Neuron (in vitro differentiated cells): Measurements from ENCODE around the gene TMPRSS15.

ENCODE experiments used
- H2AFZ ChIP-seq: one replicate; pipeline ENCODE4 v1.6.1; 2013; ENCODE audit warnings: low read depth, mild to moderate bottlenecking, inconsistent platforms, low read length, moderate library complexity
- H3K27me3 ChIP-seq: one replicate; pipeline ENCODE4 v1.6.1; 2013; ENCODE audit warnings: low read length; ENCODE audit not compliant: insufficient read depth
- H3K36me3 ChIP-seq: one replicate; pipeline ENCODE4 v1.6.1; 2013; ENCODE audit warnings: low read length; ENCODE audit not compliant: insufficient read depth
- H3K4me1 ChIP-seq: one replicate; pipeline ENCODE4 v1.6.1; 2013; ENCODE audit warnings: low read length; ENCODE audit not compliant: insufficient read depth
- H3K4me3 ChIP-seq: 2 replicates; pipeline ENCODE4 v1.5.1; 2013; ENCODE audit warnings: mild to moderate bottlenecking, low read length, moderate library complexity
- H3K9me3 ChIP-seq: one replicate; pipeline ENCODE4 v1.6.1; 2013; ENCODE audit warnings: low read length

Gene TMPRSS15

DNA sequence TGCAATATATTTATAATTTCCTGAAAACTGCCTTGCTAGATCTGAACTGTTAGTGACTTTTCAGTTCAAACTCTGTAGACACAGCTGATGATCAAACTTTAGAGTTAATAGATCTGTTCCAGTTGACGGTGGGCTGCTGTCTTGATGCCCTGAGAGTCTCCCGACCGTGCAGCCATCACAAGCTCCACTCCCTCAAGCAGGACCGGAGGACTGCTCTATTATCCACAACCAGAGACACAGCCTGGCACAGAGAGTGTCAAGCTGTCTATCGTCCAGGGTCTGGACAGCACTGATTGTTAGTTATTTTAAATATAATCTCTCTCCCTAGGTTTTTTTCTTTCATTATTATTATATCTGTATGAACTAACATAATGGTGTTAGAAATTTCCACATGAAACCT, 150.9 kb downstream of the TMPRSS15 start:
- H3K36me3 ChIP-seq, result no peaks in the 10 kb centered on the region
- no peak overlapping the region for H2AFZ ChIP-seq

DNA sequence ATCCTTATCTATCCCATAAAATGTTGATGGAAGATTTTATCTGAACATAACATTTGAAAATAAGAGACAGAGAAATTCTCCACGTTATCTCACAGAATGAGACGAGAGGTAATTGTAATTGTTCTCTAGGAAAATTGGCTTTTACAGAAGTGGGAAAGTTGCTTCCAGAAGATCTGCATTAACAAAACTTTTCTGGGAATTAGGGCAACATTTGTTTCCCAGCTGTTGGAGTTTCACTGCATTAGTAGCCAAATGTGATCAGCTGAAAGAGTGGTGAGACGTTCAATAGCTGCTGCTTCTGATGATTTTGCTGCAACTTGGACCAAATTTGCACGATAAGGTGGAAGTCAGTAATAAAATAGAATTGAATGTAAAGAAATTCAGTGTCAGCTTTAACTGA, 151.3 kb downstream of the TMPRSS15 start:
- Histone ChIP-seq H3K27me3 (no peaks in the 10 kb centered on the region), H3K4me1 (no peaks in the 10 kb centered on the region), H3K4me3 (no peak overlapping the region), H3K36me3 (no peaks in the 10 kb centered on the region), H2AFZ (no peak overlapping the region), H3K9me3 (no peaks in the 10 kb centered on the region)

More for the DNA sequence above, 150.9 kb downstream of the TMPRSS15 start:
- Histone ChIP-seq H3K4me3 (no peak overlapping the region), H3K9me3 (no peaks in the 10 kb centered on the region), H3K27me3 (no peaks in the 10 kb centered on the region), H3K4me1 (no peaks in the 10 kb centered on the region)

- Histone ChIP-seq H2AFZ (no peak overlapping the region), H3K27me3 (peaks cover 6% of the 10 kb centered on the region), H3K4me1 (no peaks in the 10 kb centered on the region), H3K4me3 (no peak overlapping the region), H3K9me3 (no peaks in the 10 kb centered on the region), H3K36me3 (no peaks in the 10 kb centered on the region)
Observed at GRCh38 chr21:18251065-18251464, 152.5 kb downstream of the TMPRSS15 start.

DNA sequence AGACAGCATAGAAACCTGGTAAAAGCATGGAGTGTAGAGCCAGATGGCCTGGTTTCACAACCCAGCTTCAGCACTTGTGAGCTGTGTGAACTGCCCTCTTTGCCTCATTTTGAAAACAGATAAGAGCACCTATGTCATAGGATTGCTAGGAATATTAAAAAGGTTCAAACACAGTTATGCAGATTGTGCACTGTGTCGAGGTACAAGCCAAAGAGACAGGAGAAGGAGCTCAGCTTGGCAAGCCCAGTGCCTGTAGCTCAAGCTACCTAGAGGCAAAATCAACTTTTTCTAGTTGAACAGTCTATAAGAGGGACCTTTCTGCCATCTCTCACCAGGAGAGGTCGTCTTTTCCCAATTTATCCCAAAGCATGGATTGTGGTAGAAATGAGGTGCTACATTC, 153.9 kb downstream of the TMPRSS15 start:
- no peak overlapping the region for H2AFZ ChIP-seq
- H3K4me3 ChIP-seq, result no peak overlapping the region
- H3K27me3 ChIP-seq, result peaks cover 20% of the 10 kb centered on the region
- H3K36me3 ChIP-seq, result no peaks in the 10 kb centered on the region
- no peaks in the 10 kb centered on the region for H3K9me3 ChIP-seq
- H3K4me1 ChIP-seq, result peaks cover 10% of the 10 kb centered on the region

DNA sequence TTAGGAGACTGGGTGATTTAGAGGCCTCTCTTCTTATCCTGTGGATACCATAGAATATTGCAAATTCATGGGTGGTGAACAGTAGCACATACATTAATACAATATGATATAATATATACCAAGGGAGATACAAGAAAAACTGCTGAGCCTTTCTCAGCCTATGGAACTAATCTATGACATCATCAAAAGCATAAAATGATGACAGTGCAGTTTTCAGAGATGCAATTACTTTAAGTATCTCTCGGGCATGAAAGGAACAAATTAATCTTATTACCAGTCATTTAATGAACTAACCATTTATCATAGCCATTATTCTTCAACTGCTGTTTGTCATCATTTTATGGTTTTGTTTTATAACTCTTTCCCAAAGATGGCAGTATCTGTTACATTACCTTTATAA, 155.4 kb downstream of the TMPRSS15 start:
- no peaks in the 10 kb centered on the region for H3K9me3 ChIP-seq
- no peaks in the 10 kb centered on the region for H3K36me3 ChIP-seq
- H3K4me3 ChIP-seq, result no peak overlapping the region
- H3K4me1 ChIP-seq, result peaks cover 10% of the 10 kb centered on the region
- peaks cover 35% of the 10 kb centered on the region for H3K27me3 ChIP-seq
- no peak overlapping the region for H2AFZ ChIP-seq

DNA sequence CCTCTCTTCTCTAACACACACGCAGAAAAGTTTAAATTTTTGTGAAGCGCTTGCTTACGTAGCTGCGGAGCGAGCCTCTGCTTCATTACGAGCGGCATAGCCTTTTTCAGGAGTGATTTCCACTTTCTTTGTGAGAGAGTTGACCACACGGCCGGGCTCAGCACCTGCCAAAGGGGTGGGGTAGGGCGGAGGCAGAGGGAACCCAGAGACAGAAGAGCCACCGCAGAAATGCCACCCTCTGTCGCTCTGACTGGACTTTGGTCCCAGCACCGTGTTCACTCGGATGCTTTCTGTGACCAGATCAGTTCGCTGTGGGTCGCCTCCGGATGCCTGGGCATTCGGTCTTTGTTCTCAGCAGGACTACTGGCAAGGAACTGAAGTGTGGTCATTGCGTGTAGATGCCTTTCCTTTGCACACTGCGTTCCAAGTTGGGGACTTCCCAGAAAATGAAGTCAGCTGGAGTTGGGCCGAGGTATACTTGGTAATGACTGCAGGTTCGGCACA, 158.1 kb downstream of the TMPRSS15 start:
- Histone ChIP-seq H3K4me3 (peak overlapping the region; percentile 40), H2AFZ (peak overlapping the region; percentile 69), H3K4me1 (peaks cover 10% of the 10 kb centered on the region), H3K9me3 (no peaks in the 10 kb centered on the region), H3K27me3 (peaks cover 42% of the 10 kb centered on the region), H3K36me3 (no peaks in the 10 kb centered on the region)

GRCh38 chr21:18244671-18245463, 158.7 kb downstream of the TMPRSS15 start, which contains the start of gene CHODL:
Gene CHODL, plus strand, starts transcription at chr21:18244833. Its CDS starts 391 bp downstream, at chr21:18245224.
- H3K27me3 ChIP-seq, result peaks cover 42% of the 10 kb centered on the region
- H3K9me3 ChIP-seq, result no peaks in the 10 kb centered on the region
- peak within 1 kb of the TSS; percentile 69 for H2AFZ ChIP-seq
- peaks cover 10% of the 10 kb centered on the region for H3K4me1 ChIP-seq
- H3K36me3 ChIP-seq, result no peaks in the 10 kb centered on the region
- H3K4me3 ChIP-seq, result peak within 1 kb of the TSS; percentile 40

DNA sequence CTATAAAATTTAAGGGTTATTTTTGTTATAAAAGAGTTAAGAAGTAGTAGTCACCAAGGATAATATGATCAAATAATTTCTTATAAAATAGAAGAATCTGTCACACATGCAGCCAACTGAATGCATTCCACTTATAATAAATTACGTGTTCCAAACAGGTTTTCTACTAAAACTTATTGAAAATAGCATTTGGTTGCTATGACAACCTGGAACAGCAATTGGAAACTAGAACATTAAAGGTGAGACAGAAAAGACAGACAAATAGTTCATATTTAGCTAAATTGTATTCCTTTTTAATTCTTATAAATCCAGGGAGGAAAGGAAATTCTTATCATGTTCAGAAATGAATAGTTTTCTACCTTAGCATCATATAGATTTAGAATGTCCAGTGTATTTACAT, 168.0 kb downstream of the TMPRSS15 start:
- Histone ChIP-seq H2AFZ (no peak overlapping the region), H3K4me3 (no peak overlapping the region), H3K4me1 (no peaks in the 10 kb centered on the region), H3K36me3 (no peaks in the 10 kb centered on the region), H3K9me3 (no peaks in the 10 kb centered on the region), H3K27me3 (no peaks in the 10 kb centered on the region)

DNA sequence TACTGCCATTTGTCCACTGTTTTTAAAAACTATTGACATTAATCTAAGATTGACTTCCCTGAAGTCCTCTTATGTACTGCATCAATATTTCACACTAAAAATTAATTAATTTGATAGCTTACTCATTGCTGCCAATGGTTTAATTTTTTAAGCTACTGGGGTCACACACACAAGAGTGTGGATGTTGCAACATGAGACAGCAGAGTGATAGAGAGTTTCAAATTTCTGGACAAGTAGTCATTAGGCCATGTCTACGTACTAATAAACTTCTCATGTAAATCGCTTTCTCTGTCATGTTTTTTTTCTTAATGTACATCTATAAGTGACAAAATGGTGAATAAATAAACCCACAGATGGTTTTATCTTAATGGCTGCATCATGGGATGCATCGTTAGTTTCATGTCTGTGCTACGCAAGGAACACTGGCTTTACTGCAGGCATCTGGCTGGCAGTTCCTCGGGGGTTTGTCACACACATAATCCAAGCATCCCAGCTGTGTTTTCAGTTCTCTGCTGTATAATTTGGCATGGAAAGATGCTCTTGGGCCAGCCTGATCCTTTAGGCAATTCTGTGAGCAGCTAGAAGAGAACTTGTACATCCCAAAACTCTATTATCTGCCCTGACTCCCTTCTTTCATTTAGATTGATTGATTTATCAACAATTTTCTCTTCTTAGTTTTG, 175.4 kb downstream of the TMPRSS15 start:
- Histone ChIP-seq H3K4me3 (no peak overlapping the region), H3K27me3 (no peaks in the 10 kb centered on the region), H3K9me3 (no peaks in the 10 kb centered on the region), H3K4me1 (no peaks in the 10 kb centered on the region), H3K36me3 (no peaks in the 10 kb centered on the region), H2AFZ (no peak overlapping the region)

DNA sequence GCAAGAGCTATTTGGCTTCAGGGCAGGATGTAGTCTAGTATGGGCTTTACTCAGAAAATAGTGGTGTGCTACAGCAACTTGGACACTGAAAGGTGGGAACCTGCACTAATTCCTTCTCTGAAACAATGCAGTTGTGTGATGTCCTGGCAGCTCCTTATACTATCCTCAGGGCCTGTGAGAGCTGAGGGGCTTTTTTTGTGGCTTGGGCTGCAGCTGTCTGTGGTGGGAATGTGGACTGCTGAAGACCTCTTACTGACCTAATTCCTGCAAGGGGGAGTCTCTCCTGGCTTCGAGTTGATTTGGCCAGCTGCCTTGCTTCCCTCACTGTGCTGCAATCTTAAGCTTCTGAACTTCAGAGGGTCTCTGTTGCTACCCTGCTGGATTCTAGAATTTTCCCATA, 181.2 kb downstream of the TMPRSS15 start:
- H3K4me1 ChIP-seq, result peaks cover 2% of the 10 kb centered on the region
- H3K4me3 ChIP-seq, result no peak overlapping the region
- H3K9me3 ChIP-seq, result no peaks in the 10 kb centered on the region
- H3K27me3 ChIP-seq, result no peaks in the 10 kb centered on the region
- no peaks in the 10 kb centered on the region for H3K36me3 ChIP-seq
- H2AFZ ChIP-seq, result no peak overlapping the region

- H3K4me1 ChIP-seq, result peaks cover 2% of the 10 kb centered on the region
- H3K9me3 ChIP-seq, result no peaks in the 10 kb centered on the region
- no peak overlapping the region for H3K4me3 ChIP-seq
- H3K36me3 ChIP-seq, result no peaks in the 10 kb centered on the region
- H2AFZ ChIP-seq, result no peak overlapping the region
- no peaks in the 10 kb centered on the region for H3K27me3 ChIP-seq
Observed at GRCh38 chr21:18220498-18220897, 183.1 kb downstream of the TMPRSS15 start.
